Fibroblast of villous mesenchyme (primary cell): ENCODE data around the gene TBL1Y. TPM values are rescaled to one million over a fixed set of nuclear protein-coding genes. Genes with fewer than 3 reads are reported as not detected.
A peak's percentile ranks its signal among the peaks of the same experiment; 100 is the strongest.
"Not testable (repeated sequence)": the region's sequence is repeated elsewhere in the genome, so short reads cannot be mapped to it uniquely, and the experiment has no call there.

ENCODE experiments used
- DNase-seq: peaks from one replicate; pipeline ENCODE4 v3.0.0-alpha.2; 2010; ENCODE audit warnings: low read depth
- H3K4me3 ChIP-seq: 2 replicates; pipeline ENCODE4 v1.5.1; 2011; ENCODE audit warnings: low read depth, mild to moderate bottlenecking, low read length
- total RNA-seq: library from RNA; depleted of rRNA; stranded (reverse); fragments of >200 nt; gene quantifications from 2 replicates; pipeline ENCODE4 v1.2.3, GENCODE V29; 2012
- TF ChIP-seq, protein P1 (sequence below): IDR thresholded peaks from 2 replicates; pipeline ENCODE4 v1.5.1; 2012; ENCODE audit warnings: low read depth, mild to moderate bottlenecking, low read length; ENCODE audit not compliant: insufficient read depth

Gene TBL1Y
- total RNA-seq, 1 donor: not detected

DNA sequence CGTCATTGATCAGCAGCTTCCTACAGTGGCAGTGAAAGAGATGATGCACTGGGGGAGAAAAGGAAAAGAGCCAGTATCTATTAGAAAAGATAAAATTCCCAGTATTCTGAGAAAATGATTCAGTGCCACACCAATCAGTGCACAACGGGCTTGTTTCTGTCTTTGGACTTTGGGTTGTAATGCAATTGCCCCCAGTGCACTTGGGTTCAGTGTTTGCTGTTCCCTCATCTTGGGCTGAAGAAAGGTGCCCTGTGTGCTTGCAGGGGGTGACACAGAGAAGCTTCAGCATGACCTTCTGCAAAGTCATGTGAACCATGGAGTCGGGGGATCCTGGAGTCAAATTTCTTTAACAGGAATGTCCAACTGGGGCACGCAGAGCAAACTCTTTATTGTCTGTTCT lies 131.5 kb downstream of the TBL1Y start:
- DNase-seq: no peak
- TF ChIP-seq, protein P1, sequence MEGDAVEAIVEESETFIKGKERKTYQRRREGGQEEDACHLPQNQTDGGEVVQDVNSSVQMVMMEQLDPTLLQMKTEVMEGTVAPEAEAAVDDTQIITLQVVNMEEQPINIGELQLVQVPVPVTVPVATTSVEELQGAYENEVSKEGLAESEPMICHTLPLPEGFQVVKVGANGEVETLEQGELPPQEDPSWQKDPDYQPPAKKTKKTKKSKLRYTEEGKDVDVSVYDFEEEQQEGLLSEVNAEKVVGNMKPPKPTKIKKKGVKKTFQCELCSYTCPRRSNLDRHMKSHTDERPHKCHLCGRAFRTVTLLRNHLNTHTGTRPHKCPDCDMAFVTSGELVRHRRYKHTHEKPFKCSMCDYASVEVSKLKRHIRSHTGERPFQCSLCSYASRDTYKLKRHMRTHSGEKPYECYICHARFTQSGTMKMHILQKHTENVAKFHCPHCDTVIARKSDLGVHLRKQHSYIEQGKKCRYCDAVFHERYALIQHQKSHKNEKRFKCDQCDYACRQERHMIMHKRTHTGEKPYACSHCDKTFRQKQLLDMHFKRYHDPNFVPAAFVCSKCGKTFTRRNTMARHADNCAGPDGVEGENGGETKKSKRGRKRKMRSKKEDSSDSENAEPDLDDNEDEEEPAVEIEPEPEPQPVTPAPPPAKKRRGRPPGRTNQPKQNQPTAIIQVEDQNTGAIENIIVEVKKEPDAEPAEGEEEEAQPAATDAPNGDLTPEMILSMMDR: no peak

DNA sequence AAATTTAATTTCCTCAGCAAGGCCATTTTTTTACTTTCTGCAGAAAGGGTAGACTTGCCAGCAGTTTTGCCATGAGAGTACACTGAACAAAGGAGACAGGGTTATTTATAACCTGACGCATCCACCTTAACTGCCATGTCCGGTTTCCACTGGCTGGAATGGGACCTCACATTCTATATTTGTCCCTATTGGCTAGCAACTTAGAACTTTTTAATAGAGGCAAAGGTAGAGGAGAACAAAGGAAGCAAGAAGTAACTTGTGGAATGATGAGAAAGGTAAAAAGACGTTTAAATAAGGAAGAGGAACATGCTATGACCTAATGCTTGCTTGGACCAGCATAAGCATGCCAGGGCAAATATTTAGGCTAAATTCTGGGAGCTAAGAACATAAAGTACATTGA lies 142.0 kb downstream of the TBL1Y start:
- not testable (repeated sequence) for DNase-seq, H3K4me3 ChIP-seq

More for the DNA sequence above, 131.5 kb downstream of the TBL1Y start:
- no peak overlapping the region for H3K4me3 ChIP-seq

- H3K4me3 ChIP-seq: no peak overlapping the region
- no peak for DNase-seq
Observed at GRCh38 chrY:7056886-7057285, 146.4 kb downstream of the TBL1Y start.

DNA sequence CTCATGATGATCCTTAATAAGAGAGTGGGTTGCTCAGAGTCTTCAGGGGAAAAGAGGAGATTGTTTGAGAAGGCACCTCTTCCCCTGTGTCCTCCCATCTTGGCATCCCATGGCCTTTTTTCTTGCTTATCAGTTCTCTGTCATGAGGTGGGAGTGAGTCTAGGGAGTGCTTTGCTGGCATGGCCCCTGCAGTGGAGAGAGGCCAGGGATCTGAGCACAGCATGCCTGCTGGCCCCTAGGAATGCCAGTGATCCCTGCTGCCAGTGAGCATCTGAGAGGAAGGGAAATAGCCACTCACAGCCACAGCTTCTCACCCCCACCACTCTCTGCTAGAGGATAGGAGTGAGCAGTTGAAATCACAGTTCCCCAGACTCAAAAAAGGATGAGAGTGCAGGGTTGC lies 168.2 kb downstream of the TBL1Y start:
- DNase-seq: no peak
- H3K4me3 ChIP-seq: no peak overlapping the region
- TF ChIP-seq, protein P1: no peak

More at GRCh38 chrY:7056886-7057285, 146.4 kb downstream of the TBL1Y start:
- TF ChIP-seq, protein P1: no peak

DNA sequence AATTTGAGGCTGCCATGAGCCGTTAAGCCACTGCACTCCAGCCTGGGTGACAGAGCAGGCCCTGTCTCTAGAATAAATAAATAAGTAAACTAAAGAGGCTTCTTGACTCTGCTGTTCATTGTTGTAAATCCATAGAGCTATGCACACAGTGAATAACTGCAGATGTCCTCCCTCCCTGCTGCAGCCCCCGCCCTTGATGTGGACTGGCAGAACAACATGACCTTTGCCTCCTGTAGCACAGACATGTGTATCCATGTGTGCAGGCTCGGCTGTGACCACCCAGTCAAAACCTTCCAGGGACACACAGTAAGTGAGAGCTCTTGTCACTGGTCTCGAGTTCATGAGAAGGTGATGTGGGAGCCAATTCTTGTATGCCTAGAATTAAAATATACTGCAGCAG lies 170.1 kb downstream of the TBL1Y start:
- H3K4me3 ChIP-seq, DNase-seq: not testable (repeated sequence)

DNA sequence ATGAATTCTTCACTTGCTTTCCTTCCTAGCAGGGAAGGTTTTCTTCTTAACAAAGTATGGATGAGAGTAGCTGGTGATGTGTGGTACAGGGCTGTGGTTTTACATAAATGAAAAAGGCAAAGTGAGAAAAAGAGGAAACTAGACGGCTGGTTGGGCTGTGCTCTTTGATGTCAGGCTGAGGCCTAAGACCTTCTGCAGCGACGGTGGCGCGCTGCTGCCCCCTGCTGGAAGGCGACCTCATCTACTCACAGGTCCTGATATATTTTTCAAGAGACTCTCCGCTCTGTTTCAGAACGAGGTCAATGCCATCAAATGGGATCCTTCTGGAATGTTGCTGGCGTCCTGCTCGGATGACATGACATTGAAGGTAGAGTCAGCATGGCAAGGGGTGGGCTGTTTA lies 175.1 kb downstream of the TBL1Y start:
- TF ChIP-seq, protein P1: peak; percentile 39
- DNase-seq: peak; percentile 13
- H3K4me3 ChIP-seq: no peak overlapping the region

- TF ChIP-seq, protein P1: peak; percentile 13
- no peak overlapping the region for H3K4me3 ChIP-seq
- DNase-seq: no peak
Observed at GRCh38 chrY:7092836-7093235, 182.3 kb downstream of the TBL1Y start.

- no peak overlapping the region for H3K4me3 ChIP-seq
- TF ChIP-seq, protein P1: no peak
- DNase-seq: no peak
Observed at GRCh38 chrY:7094365-7094764, 183.9 kb downstream of the TBL1Y start.
